HEK293T (cell line): ENCODE data around the gene SERTAD2.

Experiments used
- BHLHE40 ChIP-seq: fragments of 450-650 bp; IDR thresholded peaks from 2 replicates; pipeline ENCODE4 v1.6.1; 2016; ENCODE audit warnings: mild to moderate bottlenecking, moderate library complexity, borderline replicate concordance
- ELF4 ChIP-seq: fragments of 450-650 bp; IDR thresholded peaks from 2 replicates; pipeline ENCODE4 v1.6.1; 2017; ENCODE audit warnings: antibody characterized with exemption
- FOXA1 ChIP-seq: fragments of 450-650 bp; IDR thresholded peaks from 2 replicates; pipeline ENCODE4 v1.6.1; 2016; ENCODE audit warnings: mild to moderate bottlenecking
- FOXM1 ChIP-seq: fragments of 450-650 bp; IDR thresholded peaks from 2 replicates; pipeline ENCODE4 v1.6.1; 2017; ENCODE audit warnings: mild to moderate bottlenecking, borderline replicate concordance
- NFRKB ChIP-seq: fragments of 450-650 bp; IDR thresholded peaks from 2 replicates; pipeline ENCODE4 v1.6.1; 2016; ENCODE audit warnings: mild to moderate bottlenecking, moderate library complexity
- SUZ12 ChIP-seq: fragments of 450-650 bp; IDR thresholded peaks from 2 replicates; pipeline ENCODE4 v1.6.1; 2016; ENCODE audit warnings: mild to moderate bottlenecking
- TARDBP ChIP-seq: fragments of 450-650 bp; IDR thresholded peaks from 2 replicates; pipeline ENCODE4 v1.6.1; 2016

DNA sequence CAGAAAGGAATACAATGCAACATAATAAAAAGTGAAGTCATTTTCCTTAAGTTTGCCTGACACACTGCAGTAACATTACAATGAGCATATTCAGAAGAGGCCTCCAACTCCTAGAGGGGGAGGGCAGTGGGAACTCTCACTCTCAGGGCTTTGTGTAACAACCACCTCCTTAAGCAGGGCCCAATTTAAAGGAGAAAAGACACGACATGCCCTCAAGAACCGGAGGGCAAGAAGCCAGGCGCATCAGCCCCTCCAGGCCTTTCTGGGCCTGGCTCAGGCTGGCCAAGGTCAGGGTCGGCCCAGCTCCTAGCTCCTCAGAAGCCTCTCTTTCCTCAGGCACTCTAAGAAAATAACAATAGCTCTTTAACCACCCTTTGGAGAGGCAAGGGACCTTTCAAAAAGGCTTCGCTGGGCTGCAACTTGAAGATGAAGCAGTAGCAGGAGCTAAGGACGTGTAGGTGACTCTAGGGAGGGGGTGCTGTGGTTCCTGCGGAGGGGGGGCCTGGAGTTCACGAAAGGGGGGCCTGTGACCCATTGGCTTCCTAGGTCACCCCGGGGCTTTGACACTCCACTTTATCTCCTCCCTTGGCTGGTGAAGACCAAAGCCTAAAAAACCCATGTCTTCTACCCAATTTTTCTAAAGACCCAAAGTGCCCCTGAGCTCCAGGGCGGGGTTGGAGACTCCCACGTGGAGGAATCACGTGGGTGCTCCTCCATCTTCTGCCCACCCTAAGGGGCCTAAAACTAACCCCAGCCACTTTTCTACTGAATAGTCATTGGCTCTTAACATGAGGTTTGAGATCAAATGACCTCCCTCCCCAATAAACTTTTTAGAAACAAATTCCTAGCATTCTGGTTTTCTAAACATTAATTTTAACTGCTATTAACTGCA, 13.3 kb downstream of the SERTAD2 start:
- TF ChIP-seq TARDBP (no peak), FOXM1 (no peak), BHLHE40 (no peak), SUZ12 (no peak), ELF4 (no peak), FOXA1 (no peak), NFRKB (no peak)
